ENCODE measurements around the gene HTD2. TPM values are rescaled to one million over a fixed set of nuclear protein-coding genes. Genes with fewer than 3 reads are reported as not detected.

HTD2 gene
- total RNA-seq, 1 donor = 11.6 TPM

- peaks cover 13% of the 10 kb centered on the region for H3K4me1 ChIP-seq (ENCODE audit: insufficient read depth, low read length)
- no peak overlapping the region for H3K4me3 ChIP-seq (ENCODE audit: low read length)
- no peaks in the 10 kb centered on the region for H3K9me3 ChIP-seq (ENCODE audit: low read depth, low read length)
- no peaks in the 10 kb centered on the region for H3K27me3 ChIP-seq (ENCODE audit: insufficient read depth, low read length)
These were observed 11.5 kb downstream of the HTD2 start for GRCh38 chr3:58317811-58318210.

- H3K9me3 ChIP-seq (ENCODE audit: low read depth, low read length) = no peaks in the 10 kb centered on the region
- no peaks in the 10 kb centered on the region for H3K27me3 ChIP-seq (ENCODE audit: insufficient read depth, low read length)
- no peak overlapping the region for H3K4me3 ChIP-seq (ENCODE audit: low read length)
- H3K4me1 ChIP-seq (ENCODE audit: insufficient read depth, low read length) = peaks cover 24% of the 10 kb centered on the region
These were observed 15.5 kb downstream of the HTD2 start for GRCh38 chr3:58321791-58322190.

- Histone ChIP-seq H3K27me3 (ENCODE audit: insufficient read depth, low read length) (no peaks in the 10 kb centered on the region), H3K4me1 (ENCODE audit: insufficient read depth, low read length) (peaks cover 18% of the 10 kb centered on the region), H3K4me3 (ENCODE audit: low read length) (no peak overlapping the region), H3K9me3 (ENCODE audit: low read depth, low read length) (no peaks in the 10 kb centered on the region)
These were observed 16.5 kb downstream of the HTD2 start for GRCh38 chr3:58322793-58323192.

GRCh38 chr3:58323529-58324390, 17.4 kb downstream of the HTD2 start:
- Histone ChIP-seq H3K27me3 (ENCODE audit: insufficient read depth, low read length) (no peaks in the 10 kb centered on the region), H3K4me3 (ENCODE audit: low read length) (no peak overlapping the region), H3K9me3 (ENCODE audit: low read depth, low read length) (no peaks in the 10 kb centered on the region), H3K4me1 (ENCODE audit: insufficient read depth, low read length) (peaks cover 11% of the 10 kb centered on the region)

- Histone ChIP-seq H3K4me1 (ENCODE audit: insufficient read depth, low read length) (peaks cover 11% of the 10 kb centered on the region), H3K27me3 (ENCODE audit: insufficient read depth, low read length) (no peaks in the 10 kb centered on the region), H3K9me3 (ENCODE audit: low read depth, low read length) (no peaks in the 10 kb centered on the region), H3K4me3 (ENCODE audit: low read length) (no peak overlapping the region)
These were observed 18.4 kb downstream of the HTD2 start for GRCh38 chr3:58324391-58325390.

GRCh38 chr3:58325525-58325992, 19.2 kb downstream of the HTD2 start:
- Histone ChIP-seq H3K4me3 (ENCODE audit: low read length) (no peak overlapping the region), H3K9me3 (ENCODE audit: low read depth, low read length) (no peaks in the 10 kb centered on the region), H3K27me3 (ENCODE audit: insufficient read depth, low read length) (no peaks in the 10 kb centered on the region), H3K4me1 (ENCODE audit: insufficient read depth, low read length) (peaks cover 11% of the 10 kb centered on the region)

- H3K9me3 ChIP-seq (ENCODE audit: low read depth, low read length) = no peaks in the 10 kb centered on the region
- no peak overlapping the region for H3K4me3 ChIP-seq (ENCODE audit: low read length)
- H3K27me3 ChIP-seq (ENCODE audit: insufficient read depth, low read length) = no peaks in the 10 kb centered on the region
- H3K4me1 ChIP-seq (ENCODE audit: insufficient read depth, low read length) = peaks cover 11% of the 10 kb centered on the region
These were observed 20.1 kb downstream of the HTD2 start for GRCh38 chr3:58326267-58326900.

GRCh38 chr3:58329150-58329921, 23.0 kb downstream of the HTD2 start:
- no peaks in the 10 kb centered on the region for H3K9me3 ChIP-seq (ENCODE audit: low read depth, low read length)
- no peaks in the 10 kb centered on the region for H3K27me3 ChIP-seq (ENCODE audit: insufficient read depth, low read length)
- H3K4me3 ChIP-seq (ENCODE audit: low read length) = no peak overlapping the region
- H3K4me1 ChIP-seq (ENCODE audit: insufficient read depth, low read length) = peaks cover 30% of the 10 kb centered on the region

GRCh38 chr3:58329922-58330413, 23.6 kb downstream of the HTD2 start:
- H3K4me3 ChIP-seq (ENCODE audit: low read length) = no peak overlapping the region
- H3K9me3 ChIP-seq (ENCODE audit: low read depth, low read length) = no peaks in the 10 kb centered on the region
- H3K27me3 ChIP-seq (ENCODE audit: insufficient read depth, low read length) = no peaks in the 10 kb centered on the region
- peaks cover 34% of the 10 kb centered on the region for H3K4me1 ChIP-seq (ENCODE audit: insufficient read depth, low read length)

GRCh38 chr3:58331593-58332152, 25.4 kb downstream of the HTD2 start:
- Histone ChIP-seq H3K27me3 (ENCODE audit: insufficient read depth, low read length) (no peaks in the 10 kb centered on the region), H3K4me1 (ENCODE audit: insufficient read depth, low read length) (peaks cover 42% of the 10 kb centered on the region), H3K4me3 (ENCODE audit: low read length) (no peak overlapping the region), H3K9me3 (ENCODE audit: low read depth, low read length) (no peaks in the 10 kb centered on the region)

GRCh38 chr3:58332575-58333188, 26.4 kb downstream of the HTD2 start, which contains the start of gene PXK:
Gene PXK (plus strand): TSS chr3:58332892. CDS start chr3:58332989, 97 bp downstream.
- H3K4me1 ChIP-seq (ENCODE audit: insufficient read depth, low read length) = peaks cover 52% of the 10 kb centered on the region
- H3K9me3 ChIP-seq (ENCODE audit: low read depth, low read length) = no peaks in the 10 kb centered on the region
- H3K27me3 ChIP-seq (ENCODE audit: insufficient read depth, low read length) = no peaks in the 10 kb centered on the region
- peak within 1 kb of the TSS; percentile 64 for H3K4me3 ChIP-seq (ENCODE audit: low read length)

GRCh38 chr3:58333206-58334012, 27.1 kb downstream of the HTD2 start:
- Histone ChIP-seq H3K4me3 (ENCODE audit: low read length) (peak overlapping the region; percentile 64), H3K4me1 (ENCODE audit: insufficient read depth, low read length) (peaks cover 59% of the 10 kb centered on the region), H3K27me3 (ENCODE audit: insufficient read depth, low read length) (no peaks in the 10 kb centered on the region), H3K9me3 (ENCODE audit: low read depth, low read length) (no peaks in the 10 kb centered on the region)

- H3K9me3 ChIP-seq (ENCODE audit: low read depth, low read length) = no peaks in the 10 kb centered on the region
- peaks cover 65% of the 10 kb centered on the region for H3K4me1 ChIP-seq (ENCODE audit: insufficient read depth, low read length)
- H3K27me3 ChIP-seq (ENCODE audit: insufficient read depth, low read length) = no peaks in the 10 kb centered on the region
- peak overlapping the region; percentile 64 for H3K4me3 ChIP-seq (ENCODE audit: low read length)
These were observed 27.6 kb downstream of the HTD2 start for GRCh38 chr3:58334013-58334321.

All from mononuclear cell (primary cell).